COR-L47 (cell line): ENCODE results near the gene NRP2.
A peak's percentile ranks its signal among the peaks of the same experiment; 100 is the strongest.

Experiments used
- DNase-seq: peaks from one replicate; lab custom pipeline; 2025; lab: John Stamatoyannopoulos, UW

NRP2 gene

DNA sequence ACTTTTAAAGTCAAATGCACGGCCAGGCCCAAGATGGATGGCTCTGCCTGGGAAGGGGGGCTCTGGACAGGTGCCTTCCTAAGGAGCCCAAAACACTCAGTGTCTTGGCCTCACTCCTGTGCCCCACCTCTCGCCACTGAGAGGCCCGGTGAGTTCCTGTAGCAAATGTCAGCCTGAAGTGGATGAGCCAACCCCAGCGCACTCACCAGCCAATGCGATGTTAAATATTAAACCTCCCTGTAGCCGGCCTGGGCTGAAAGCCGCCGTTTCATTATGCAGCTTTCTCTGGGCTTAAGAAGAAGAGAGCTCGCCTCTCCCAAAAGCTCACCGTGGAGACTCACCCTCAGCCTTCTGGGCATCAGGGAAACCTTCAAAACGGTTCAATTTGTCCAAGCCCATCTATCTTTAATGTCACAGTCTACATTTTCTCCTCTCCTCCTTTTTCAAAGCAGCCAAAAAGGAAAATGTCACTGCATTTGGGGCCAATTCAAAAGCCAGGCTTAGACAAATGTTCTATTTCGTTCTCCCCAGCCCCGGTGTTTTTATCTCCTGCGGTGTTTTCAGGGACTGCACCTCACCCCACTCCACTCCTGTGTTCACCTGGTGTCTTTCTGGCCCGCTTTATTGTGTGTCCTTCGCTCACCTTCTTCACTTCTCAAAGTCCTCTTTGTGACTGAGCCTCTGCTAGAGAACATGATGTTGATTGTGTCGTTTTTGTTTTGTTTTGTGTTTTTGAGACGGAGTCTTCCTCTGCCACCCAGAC, 124.0 kb downstream of the NRP2 start:
- no peak for DNase-seq

DNA sequence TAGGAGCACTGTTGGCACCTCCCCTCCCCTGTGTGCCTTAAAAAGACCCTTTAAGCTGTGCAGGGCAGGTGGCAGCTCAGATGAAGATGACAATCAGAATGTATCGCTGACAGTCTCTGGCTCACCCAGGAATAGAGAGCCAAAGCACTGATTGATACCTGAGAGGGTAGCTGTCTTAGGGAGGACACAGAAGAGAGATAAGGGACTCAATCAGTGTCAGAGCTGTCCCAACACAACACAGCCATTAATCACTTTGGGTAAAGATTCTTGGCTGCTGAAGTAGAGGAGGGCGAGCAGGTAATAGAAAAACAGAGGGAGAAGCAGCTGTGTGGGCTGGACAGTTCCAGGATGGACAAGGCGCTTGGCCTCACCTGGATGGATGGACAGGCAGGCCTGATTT, 124.9 kb downstream of the NRP2 start:
- no peak for DNase-seq

DNA sequence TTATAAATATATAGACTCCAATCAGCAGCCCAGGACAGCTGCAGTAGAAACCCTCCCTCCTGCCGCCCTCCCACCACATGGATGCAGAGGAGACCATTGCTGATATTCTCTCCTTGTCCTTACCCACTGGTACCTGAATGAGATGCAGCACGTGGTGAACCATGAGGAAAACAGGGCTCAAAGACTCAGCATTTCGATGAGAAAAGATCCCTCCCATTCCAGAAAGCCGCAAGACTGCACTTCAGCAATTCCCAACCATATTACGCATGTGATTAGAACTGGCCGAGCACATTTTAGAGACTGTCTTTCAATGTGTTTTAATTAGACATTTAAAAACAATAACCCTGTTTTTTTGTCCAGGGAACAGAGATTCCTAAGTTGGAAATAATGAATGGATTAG, 125.5 kb downstream of the NRP2 start:
- DNase-seq, result no peak

DNA sequence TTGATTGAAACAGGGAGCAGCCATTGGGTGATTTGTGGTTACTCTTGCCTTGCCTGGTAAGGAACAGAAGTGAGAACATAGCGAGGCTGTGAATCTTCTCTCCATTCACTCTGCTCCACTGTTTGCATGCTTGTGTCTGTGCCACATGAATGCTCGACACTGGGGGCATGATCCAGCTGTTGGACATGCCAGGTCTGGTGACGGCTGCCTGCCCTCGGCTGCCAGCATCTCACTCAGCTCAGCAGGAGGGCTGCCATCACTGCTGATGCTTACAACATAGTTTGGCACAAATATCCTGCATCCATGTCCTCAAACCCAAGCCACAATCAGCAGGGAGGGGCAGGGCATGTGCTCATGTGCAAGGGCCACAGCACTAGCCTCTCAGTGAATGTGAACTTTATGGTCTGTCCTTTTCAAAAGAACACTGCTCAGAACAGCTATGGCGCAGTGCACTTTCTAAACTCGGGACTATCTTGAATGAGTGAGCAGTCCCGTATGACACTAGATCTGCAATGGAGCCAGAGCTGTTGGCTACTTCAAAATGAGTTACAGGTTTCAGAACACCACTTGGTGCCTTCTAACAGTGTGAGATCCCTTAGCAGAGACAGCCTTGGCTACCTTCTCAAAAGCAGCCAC, 126.3 kb downstream of the NRP2 start:
- peak; percentile 14 for DNase-seq

DNA sequence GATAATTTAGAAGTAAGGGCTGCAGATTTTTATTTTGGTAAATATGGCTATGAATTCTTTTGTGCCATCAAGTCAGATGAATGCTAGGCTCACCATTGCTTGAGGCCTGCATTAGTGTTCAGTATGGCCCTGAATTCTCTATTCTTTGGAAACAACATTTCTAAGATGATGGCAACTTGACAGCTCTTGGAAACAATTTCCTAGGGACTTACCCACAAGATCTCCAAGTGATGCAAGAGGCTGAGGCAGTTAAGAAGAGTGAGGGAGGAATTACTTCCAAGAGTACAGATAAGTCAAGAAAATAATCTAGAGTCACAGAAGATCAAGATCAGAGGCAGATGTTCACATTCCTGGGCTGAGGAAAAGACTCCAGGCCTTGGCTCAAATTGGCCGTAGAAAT, 129.1 kb downstream of the NRP2 start:
- no peak for DNase-seq

DNA sequence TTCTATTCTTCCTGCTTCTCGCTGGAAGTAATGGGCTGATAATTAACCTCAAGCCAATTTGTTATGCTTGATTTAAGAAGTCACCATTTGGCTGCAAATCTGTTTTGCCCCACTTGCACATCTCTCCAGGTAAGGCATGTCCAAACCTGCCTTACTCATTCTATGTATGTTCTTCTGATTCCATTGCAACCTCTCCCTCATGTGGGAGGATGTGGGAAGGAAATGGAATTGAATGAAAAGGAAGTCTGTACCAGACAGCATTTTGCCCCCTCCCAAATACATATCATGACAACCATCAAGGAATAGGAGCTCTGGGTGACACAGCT, 131.7 kb downstream of the NRP2 start:
- no peak for DNase-seq

DNA sequence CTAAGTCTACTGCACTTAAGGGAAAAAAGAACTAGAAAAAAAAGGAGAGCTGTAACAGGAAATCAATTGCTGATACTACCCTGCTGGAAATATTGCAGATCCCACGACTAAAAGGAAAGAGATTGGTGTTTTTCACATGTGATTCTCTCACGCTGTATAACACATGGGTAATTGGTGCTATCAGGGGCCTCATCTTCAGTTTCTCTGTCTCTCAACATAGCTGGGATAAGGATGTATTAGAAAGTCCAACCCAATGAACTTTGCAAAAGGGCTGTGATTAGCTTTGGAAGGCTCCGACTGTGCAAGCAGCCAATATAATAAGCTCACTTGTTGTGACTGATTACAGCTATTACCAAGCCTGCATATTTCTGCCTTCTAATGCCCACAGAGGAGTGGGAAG, 133.4 kb downstream of the NRP2 start:
- DNase-seq, result no peak

DNA sequence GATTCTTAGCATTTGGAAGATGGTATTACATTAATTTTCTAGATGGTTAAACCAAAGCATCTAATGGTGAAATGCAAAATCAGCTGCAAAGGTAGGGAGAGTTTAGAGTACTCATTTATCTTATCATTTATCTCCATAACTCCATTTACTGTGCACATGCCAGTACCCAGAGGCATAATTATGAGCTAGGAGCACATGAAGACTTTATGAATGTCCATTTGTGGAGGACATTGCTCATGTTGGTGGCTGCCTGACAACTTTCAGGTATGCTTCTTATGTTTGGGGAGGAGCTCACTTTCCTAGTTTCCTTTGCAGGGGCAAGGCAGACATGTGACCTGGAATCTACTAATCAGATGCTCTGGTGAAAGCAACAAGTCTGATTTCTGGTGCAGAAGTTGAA, 134.0 kb downstream of the NRP2 start:
- DNase-seq, result no peak

DNA sequence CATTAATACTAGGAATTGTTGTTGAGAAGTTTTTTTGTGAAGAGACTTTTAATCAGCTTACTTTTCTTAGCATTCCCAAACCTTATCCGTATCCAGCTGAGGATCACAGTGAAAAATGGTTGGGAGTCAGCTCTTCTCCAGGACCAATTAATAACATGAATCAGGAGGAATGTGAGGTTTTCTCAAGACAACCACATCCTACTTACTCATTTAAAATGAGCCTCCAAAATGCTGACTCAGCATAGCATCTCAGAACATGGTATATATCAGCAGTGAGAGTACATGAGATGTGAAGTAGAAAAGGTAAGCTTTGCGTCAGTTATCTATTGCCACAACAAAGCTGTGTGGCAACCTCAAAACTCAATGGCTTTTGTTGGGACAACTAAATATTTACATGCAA, 140.3 kb downstream of the NRP2 start:
- no peak for DNase-seq

DNA sequence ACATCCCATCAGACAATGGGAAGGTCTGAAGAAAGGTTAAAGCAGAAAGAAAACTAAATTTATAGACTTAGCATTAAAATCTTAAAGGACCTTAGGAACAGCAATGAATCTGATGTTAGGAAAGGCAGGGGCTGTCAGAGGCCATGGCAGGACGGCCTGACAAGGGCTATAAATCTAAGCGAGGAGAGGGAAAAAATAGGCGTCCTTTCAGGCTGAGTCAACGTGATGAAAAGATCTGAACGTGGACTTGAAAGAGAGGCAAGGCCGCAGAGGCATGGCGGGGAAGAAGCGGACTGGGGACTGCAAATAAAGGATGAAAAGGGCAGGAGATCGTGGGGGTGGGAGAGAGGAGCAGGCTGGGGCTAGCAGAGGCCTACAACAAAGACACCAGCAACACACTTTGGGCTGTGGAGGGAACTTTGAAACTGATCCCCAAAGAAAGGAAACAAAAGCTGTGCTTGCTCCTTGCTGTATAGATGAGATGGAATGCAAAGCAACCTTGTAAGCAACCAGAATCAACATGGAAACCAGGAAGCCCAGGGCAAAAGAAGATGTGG, 145.6 kb downstream of the NRP2 start:
- DNase-seq, result no peak

DNA sequence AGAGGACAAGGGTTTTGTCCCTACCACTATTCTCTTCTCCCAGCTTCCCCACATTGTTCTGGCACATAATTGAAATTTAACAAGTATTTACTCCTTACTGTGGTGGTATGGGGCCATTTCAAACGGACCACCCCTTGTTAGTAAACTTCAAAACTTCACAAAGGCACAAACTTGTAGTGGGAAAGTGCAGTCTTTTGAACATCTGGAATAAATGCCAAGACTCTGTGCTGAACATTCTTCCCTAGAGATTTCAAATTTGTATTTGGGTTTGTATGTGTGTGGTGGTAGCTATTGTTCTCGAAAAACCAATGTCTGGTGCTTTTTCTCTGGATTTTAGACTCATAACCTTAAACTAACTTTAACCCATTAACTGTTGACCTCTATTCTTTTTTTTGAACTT, 151.6 kb downstream of the NRP2 start:
- no peak for DNase-seq

DNA sequence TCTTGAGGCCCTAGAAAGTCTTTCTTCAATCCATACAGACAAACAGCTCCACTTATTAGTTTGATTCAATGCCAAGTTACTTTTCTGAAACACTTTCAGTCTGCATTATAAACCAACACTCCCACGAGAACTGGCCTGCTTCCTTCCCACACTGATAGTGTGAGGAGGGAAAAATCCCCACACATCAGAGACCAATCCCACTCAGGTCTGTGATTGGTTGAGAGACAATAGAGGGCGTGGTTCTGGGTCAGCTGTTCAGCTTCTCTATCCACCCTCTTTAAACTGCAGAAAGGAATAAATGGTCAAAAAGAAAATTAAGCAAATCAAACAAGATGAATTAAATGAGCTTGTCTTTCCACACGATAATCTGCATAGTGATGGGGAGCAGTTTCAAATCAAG, 152.5 kb downstream of the NRP2 start:
- no peak for DNase-seq

DNA sequence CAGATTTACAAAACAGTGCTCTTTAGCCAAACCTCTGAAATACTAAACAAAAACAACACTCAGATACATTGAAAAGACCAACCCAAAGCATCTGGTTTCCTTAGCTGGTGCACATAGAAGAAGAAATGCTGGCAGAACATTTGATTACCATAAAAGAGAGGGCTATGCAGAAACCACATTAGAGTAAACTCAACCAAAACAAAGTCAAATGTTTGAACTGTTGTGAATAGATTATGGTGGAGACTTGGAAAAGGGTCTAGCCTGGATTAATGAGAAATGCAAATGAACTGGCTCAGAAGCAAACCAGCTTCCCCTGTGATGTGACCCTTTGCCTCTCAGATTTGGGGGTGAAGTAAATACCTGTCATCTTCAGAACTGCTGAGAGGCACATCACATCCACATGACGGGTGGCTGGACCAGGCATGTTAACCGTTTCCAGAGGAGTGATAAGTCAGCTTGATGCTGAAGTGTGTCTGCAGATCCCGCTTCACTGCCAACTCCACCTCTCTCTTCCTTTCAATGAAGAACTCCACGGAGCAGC, 153.0 kb downstream of the NRP2 start:
- DNase-seq, result no peak

DNA sequence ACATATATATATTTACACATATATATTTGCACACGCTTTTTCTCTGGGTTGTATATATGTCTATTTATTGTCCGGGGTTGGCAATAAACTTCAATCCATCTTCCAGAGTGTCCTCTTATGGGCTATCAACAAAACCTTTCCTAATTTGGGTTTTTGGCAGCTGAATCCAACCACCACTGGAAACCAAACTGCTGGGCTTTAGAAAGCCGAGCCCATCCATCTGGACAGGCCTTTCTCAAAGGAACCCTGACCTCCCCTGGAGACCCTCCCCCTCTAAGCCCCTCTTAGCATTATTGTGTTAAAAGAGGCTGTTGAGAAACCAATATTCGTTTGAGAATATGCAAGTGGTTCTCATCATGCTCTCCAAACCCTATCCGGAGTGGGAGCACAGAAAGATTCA, 153.6 kb downstream of the NRP2 start:
- DNase-seq, result no peak

DNA sequence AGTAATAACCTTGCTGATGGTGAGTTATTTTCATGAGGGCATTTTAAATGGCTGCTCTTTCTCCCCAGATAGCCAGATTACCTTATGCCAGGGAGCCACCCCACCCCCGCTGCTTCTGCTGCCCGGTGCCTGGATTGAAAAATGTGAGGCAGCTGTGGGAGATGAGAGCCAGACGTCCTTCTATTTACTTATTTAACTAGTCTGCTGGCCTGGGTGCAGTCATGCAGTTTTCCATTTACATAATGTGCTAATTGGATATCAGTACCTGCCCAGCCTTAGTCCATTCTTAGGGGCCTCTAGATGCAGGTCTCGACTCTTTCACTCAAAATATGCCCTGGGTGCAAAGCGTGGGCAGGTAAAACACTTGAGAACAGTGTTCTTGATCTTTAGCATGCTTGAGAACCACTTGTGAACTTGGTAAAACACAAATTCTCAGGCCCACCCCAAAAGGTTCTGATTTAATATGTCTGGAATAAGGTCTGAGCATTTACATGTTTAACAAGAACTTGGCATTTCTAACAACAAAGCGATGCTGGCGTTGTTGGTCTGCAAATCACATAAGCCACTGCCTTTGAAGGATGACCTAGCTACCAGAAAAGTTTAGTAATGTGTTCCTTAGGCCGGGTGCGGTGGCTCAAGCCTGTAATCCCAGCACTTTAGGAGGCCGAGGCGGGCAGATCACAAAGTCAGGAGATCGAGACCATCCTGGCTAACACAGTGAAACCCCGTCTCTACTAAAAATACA, 154.3 kb downstream of the NRP2 start:
- peak; percentile 44 for DNase-seq

DNA sequence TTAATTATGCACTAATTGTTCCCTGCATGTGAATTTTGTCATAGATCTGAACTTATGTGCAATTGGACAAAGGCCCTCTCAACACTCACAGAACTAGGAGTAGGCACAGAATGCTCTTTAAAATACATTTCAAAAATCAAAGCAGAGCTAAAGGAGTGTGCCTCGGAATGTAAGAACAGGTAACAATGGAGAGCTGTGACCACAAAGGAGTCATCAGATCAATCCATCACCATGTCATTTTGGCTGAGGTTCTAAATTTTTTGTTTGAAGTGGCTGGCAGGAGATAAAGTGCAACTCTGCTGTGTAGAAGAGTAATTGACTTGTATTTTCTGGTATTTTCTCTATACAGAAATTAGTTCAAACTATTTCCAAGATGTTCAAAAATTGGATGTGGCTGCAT, 155.4 kb downstream of the NRP2 start:
- DNase-seq, result no peak

DNA sequence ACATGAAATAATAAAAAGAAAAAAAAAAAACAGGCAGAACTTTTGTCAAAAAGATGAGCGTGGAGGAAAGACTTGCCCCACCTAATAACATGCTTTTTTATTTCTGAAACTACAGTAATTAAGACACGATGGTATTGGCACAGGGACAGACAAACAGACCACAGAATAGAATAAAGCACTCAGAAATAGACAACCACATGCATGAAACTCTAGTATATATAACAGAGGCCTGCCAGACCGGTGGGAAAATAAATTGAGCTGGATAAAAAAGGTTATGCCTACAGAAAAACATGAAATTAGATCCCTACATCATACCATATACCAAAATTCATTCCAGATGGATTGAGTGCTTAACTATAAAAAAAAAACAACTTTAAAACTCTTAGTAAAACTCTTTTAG, 163.1 kb downstream of the NRP2 start:
- DNase-seq, result no peak
